CD4-positive, alpha-beta T cell (primary cell): ENCODE results near the gene DUXB. TPM values are rescaled to one million over a fixed set of nuclear protein-coding genes. Genes with fewer than 3 reads are reported as not detected.
A peak's percentile ranks its signal among the peaks of the same experiment; 100 is the strongest.

Experiments used
- ATAC-seq: fragments of 200-7000 bp; cut with Tn5 transposase; one replicate; pipeline ENCODE4 v1.10.0; 2022; ENCODE audit warnings: mild to moderate bottlenecking; ENCODE audit not compliant: poor library complexity
- CTCF ChIA-PET: fragments of 350-600 bp; sonication (Branson Sonifier 250); formaldehyde crosslinking; loops from one replicate; lab custom pipeline; 2021; ENCODE audit warnings: antibody characterized with exemption, inconsistent platforms; lab: Charles Lee
- POLR2A ChIA-PET: fragments of 350-600 bp; sonication (Branson Sonifier 250); formaldehyde crosslinking; loops from one replicate; lab custom pipeline; 2021; ENCODE audit warnings: antibody characterized with exemption, inconsistent platforms; lab: Charles Lee
- DNase-seq, 14 experiments: peaks; one replicate each; pipeline ENCODE4 v3.0.0-alpha.2; 2013 to 2020; ENCODE audit warnings: mixed read lengths in 2 of 14
- H3K27ac ChIP-seq, 2 donors: one replicate each; pipeline versions ENCODE4 v1.5.1 to v1.7.0; 2013; ENCODE audit warnings: low read length in 2 of 2, low read depth in 1 of 2, mild to moderate bottlenecking in 1 of 2
- H3K27me3 ChIP-seq, 2 experiments: 1 replicate in 1 of 2; 2 replicates in 1 of 2; pipeline versions ENCODE4 v1.6.1 to v1.7.0; 2013; ENCODE audit warnings: low read length in 2 of 2, control low read depth in 1 of 2, mild to moderate bottlenecking in 1 of 2, moderate library complexity in 1 of 2; ENCODE audit not compliant: insufficient read depth in 2 of 2, control insufficient read depth in 1 of 2
- H3K36me3 ChIP-seq: one replicate; pipeline ENCODE4 v1.6.1; 2013; ENCODE audit warnings: low read length, control low read depth; ENCODE audit not compliant: insufficient read depth
- H3K4me1 ChIP-seq: one replicate; pipeline ENCODE4 v1.6.1; 2013; ENCODE audit warnings: low read length, control low read depth; ENCODE audit not compliant: insufficient read depth
- H3K4me3 ChIP-seq: one replicate; pipeline ENCODE4 v1.5.1; 2013; ENCODE audit warnings: mild to moderate bottlenecking, low read length, moderate library complexity
- H3K9me3 ChIP-seq, 2 experiments: 1 replicate in 1 of 2; 2 replicates in 1 of 2; pipeline versions ENCODE4 v1.6.1 to v1.7.0; 2013; ENCODE audit warnings: low read length in 2 of 2, mild to moderate bottlenecking in 2 of 2, control low read depth in 1 of 2, moderate library complexity in 1 of 2; ENCODE audit not compliant: control insufficient read depth in 1 of 2, insufficient read depth in 1 of 2
- H3K27ac Mint-ChIP-seq: one replicate; pipeline ENCODE4 v1.8.0; 2020; ENCODE audit warnings: mixed read lengths
- H3K27me3 Mint-ChIP-seq: one replicate; pipeline ENCODE4 v1.8.0; 2021; ENCODE audit warnings: mixed read lengths
- H3K36me3 Mint-ChIP-seq: one replicate; pipeline ENCODE4 v1.8.0; 2021; ENCODE audit warnings: low read depth, mixed read lengths
- H3K4me1 Mint-ChIP-seq: one replicate; pipeline ENCODE4 v1.8.0; 2021; ENCODE audit warnings: low read depth, mixed read lengths
- H3K4me3 Mint-ChIP-seq: one replicate; pipeline ENCODE4 v1.8.0; 2020; ENCODE audit warnings: mild to moderate bottlenecking, mixed read lengths
- H3K9me3 Mint-ChIP-seq: one replicate; pipeline ENCODE4 v1.8.0; 2020; ENCODE audit warnings: mixed read lengths
- intact Hi-C, 2 experiments: fragments of 100-400 bp; cut with DNase I in 1 of 2; cut with micrococcal nuclease in 1 of 2; formaldehyde crosslinking; loops; one replicate each; pipeline versions ENCODE4 v1.15.1 to v1.9.0; 2023 to 2025; cut with DNase I, micrococcal nuclease
- total RNA-seq, 174 experiments: library from RNA in 2 of 174; stranded (reverse) in 2 of 174; gene quantifications; one replicate each; pipeline ENCODE4 v1.2.3 and lab custom pipeline; 2021 to 2026
- TF ChIP-seq, protein P1 (sequence below): fragments of 200-600 bp; IDR thresholded peaks from one replicate; pipeline ENCODE4 v1.8.0; 2022; ENCODE audit warnings: antibody characterized with exemption, mild to moderate bottlenecking

The DUXB gene
- total RNA-seq, 2 experiments from 2014 or later = not detected

- Histone ChIP-seq H3K27me3 (no peaks in the 10 kb centered on the region), H3K4me3 (peak overlapping the region; percentile 0), H3K4me1 (peaks cover 34% of the 10 kb centered on the region), H3K27ac (peak overlapping the region in 1 of 2 donors; percentile 38), H3K9me3 (no peaks in the 10 kb centered on the region), H3K36me3 (peaks cover 53% of the 10 kb centered on the region)
- peaks cover 48% of the 10 kb centered on the region for H3K4me1 Mint-ChIP-seq
- H3K9me3 Mint-ChIP-seq = no peaks in the 10 kb centered on the region
- POLR2A ChIA-PET = no interaction called here
- ATAC-seq (no peak), DNase-seq (peak in 3 of 14 experiments; percentile 66 to 73 (median 73))
- no peaks in the 10 kb centered on the region for H3K27me3 Mint-ChIP-seq
- TF ChIP-seq, protein P1, sequence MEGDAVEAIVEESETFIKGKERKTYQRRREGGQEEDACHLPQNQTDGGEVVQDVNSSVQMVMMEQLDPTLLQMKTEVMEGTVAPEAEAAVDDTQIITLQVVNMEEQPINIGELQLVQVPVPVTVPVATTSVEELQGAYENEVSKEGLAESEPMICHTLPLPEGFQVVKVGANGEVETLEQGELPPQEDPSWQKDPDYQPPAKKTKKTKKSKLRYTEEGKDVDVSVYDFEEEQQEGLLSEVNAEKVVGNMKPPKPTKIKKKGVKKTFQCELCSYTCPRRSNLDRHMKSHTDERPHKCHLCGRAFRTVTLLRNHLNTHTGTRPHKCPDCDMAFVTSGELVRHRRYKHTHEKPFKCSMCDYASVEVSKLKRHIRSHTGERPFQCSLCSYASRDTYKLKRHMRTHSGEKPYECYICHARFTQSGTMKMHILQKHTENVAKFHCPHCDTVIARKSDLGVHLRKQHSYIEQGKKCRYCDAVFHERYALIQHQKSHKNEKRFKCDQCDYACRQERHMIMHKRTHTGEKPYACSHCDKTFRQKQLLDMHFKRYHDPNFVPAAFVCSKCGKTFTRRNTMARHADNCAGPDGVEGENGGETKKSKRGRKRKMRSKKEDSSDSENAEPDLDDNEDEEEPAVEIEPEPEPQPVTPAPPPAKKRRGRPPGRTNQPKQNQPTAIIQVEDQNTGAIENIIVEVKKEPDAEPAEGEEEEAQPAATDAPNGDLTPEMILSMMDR = no peak
- peak overlapping the region; percentile 80 for H3K27ac Mint-ChIP-seq
- CTCF ChIA-PET = interaction anchor here (1.4 kb wide), 1 partner anchor 21 kb away, joined by 3 read pairs; the partner anchor contains the start of gene ADAT1
- intact Hi-C loops = loop anchor here (1.0 to 10.0 kb wide), 6 partner anchors 77 to 1548 kb away; partner anchors contain the start of genes GABARAPL2 (in 1 of the 2), MON1B (in 1 of the 2), RFWD3 (in 1 of the 2) and TMEM170A (in 1 of the 2)
- H3K4me3 Mint-ChIP-seq = peak overlapping the region; percentile 86
- H3K36me3 Mint-ChIP-seq = peaks cover 81% of the 10 kb centered on the region
These were observed 56.8 kb downstream of the DUXB start for GRCh38 chr16:75644240-75645012.

Other genes starting within 250 kb of the DUXB start
- gene TMEM170A, start 236.8 kb downstream of the DUXB start, total RNA-seq = 10 to 100 TPM; 34.3 to 37.8 TPM
- not detected for gene CHST6, start 206.0 kb downstream of the DUXB start, total RNA-seq
- not detected for gene CHST5, start 165.4 kb downstream of the DUXB start, total RNA-seq
- 1 to 10 TPM; 2.5 TPM for gene TMEM231, start 145.2 kb downstream of the DUXB start, total RNA-seq
- 10 to 100 TPM; 44.6 to 48.3 TPM for gene GABARAPL2, start 135.1 kb downstream of the DUXB start, total RNA-seq
- gene ADAT1, start 78.2 kb downstream of the DUXB start, total RNA-seq = 10 to 100 TPM; 46.7 to 47.6 TPM
- 100 to 1,000 TPM; 151 to 153 TPM for gene KARS1, start 53.8 kb downstream of the DUXB start, total RNA-seq
- 100 to 1,000 TPM; 122 to 124 TPM for gene TERF2IP, start 53.7 kb downstream of the DUXB start, total RNA-seq
- gene CPHXL2, start 24.5 kb downstream of the DUXB start, total RNA-seq = not detected
- not detected for gene CPHXL, start 25.0 kb upstream of the DUXB start, total RNA-seq